GM21786 (cell line): ENCODE measurements around the gene PAX8.
A peak's percentile ranks its signal among the peaks of the same experiment; 100 is the strongest.

Source experiments
- ATAC-seq: cut with Tn5 transposase; IDR thresholded peaks from one replicate; pipeline ENCODE4 v1.9.1; 2021; ENCODE audit not compliant: unreplicated experiment

The PAX8 gene

DNA sequence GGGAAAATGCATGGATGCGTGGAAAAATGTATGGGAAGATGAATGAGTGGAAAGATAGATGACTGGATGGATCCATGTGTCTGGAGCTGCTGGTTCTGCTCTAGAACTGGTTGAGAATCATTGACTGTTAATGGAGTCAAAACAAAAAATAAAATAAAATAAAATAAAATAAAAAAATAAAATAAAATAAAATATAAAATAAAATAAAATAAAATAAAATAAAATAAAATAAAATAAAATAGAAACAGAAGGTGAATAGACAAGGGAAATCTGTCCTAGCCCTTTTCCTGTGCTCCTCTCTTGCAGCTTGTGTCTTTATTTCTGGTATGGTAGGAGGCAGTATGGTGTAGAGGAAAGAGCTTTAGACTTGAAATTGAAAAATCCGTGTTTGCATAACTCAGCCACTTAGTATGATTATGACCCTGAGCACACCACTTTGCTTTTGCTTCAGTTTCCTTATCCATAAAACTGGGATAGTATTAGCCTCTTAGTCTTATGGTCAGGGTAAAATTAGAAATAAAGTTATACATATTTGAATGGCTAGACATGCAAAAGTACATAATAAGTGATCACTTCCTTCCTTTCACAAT lies 54.0 kb downstream of the PAX8 start:
- no peak for ATAC-seq

GRCh38 chr2:113223813-113224212 lies 54.9 kb downstream of the PAX8 start:
- ATAC-seq, result no peak

- ATAC-seq, result no peak
Observed at GRCh38 chr2:113221846-113222245, 56.9 kb downstream of the PAX8 start.

GRCh38 chr2:113220970-113221708 lies 57.6 kb downstream of the PAX8 start:
- no peak for ATAC-seq

DNA sequence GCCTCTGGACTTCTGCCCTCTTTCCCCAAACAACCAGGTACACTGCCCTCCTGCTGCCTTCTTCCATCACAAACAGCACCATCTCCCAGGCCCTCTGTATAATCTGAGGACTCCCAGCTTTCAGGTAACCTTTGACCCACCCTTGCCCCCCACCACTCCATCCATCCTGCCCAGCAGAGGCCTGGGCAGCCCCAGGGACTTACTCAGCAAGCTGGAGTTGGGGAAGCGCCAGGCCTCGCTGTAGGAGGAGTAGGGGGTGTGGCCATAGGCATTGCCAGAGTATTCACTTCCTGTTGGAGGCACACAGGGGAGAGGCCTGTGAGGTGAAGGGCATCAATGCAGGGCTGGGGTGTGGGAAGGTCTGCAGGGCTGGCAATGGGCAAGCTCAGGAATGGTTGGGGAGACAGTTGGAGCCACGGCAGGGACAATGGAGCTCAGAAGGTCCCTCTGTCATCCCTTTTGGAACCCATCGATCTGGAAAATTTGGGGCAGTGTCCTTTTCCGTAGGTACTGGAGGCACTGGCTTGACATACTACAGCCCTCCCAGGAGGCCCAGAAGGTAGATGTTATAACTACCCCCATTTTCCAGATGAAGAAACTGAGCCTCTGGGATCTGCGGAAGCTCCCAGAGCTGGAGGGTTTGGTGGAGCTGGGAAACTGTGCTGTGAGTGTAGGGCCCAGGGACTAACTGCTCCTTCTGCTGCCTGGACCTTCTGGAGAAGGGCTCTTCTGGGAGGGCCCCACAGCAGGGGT lies 58.7 kb downstream of the PAX8 start:
- ATAC-seq, result no peak

DNA sequence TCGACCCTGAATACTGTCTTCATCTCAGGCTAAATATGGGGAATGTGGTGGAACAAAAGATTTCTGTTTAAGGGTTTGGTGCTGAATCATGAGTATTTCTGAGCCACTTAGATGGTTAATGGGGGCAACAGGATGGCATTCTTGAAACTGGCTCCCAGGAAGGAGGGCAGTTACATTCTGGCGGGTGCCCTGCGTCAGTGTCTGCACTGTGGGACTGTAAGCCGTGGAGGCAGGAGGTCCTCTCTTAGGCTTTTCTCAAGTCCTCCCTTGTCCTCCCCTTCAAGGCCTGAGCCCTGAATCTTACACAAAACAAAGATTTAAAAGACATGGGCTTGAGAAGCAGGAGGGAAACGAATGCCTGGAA lies 59.2 kb downstream of the PAX8 start:
- ATAC-seq, result no peak

GRCh38 chr2:113219092-113219441 lies 59.7 kb downstream of the PAX8 start:
- no peak for ATAC-seq

DNA sequence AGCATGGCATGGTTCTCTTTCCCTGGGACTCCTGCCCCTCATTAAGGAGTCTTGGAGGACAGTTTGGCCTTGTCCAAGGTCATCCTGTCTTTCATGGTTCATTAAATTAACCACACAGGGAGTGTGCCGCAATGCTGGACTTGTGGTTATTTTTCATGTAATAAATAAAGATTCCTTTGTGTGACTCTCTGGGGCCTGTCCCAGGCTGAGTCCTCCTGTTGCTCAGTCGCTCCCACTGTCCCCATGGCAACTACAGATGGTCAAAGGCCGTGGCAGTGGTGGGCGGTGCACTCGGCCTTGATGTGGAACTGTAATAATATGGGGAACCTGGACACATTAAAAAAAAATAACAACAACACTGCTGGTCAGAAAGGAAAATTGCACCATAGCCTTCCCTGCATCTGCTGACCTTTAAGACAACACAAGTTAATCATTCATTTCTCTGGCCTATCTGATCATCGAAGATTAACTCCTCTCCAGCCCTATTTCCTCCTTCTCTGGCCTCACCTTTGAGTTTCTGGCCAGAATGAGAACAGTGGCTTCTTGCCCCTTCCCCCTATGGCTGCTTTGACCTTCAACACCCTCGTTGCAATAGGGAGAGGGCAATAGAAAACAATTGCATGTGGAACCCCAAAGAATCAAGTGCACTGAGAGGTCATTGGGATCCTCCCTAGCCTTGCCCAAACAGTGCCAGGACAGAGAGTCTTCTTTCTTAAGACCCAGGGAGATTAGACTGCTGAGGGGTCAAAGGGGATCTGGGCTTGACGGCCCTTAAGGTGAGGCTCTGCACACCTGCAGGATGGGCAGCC lies 60.2 kb downstream of the PAX8 start:
- ATAC-seq, result peak; percentile 51

GRCh38 chr2:113217455-113218282 lies 61.1 kb downstream of the PAX8 start:
- no peak for ATAC-seq

DNA sequence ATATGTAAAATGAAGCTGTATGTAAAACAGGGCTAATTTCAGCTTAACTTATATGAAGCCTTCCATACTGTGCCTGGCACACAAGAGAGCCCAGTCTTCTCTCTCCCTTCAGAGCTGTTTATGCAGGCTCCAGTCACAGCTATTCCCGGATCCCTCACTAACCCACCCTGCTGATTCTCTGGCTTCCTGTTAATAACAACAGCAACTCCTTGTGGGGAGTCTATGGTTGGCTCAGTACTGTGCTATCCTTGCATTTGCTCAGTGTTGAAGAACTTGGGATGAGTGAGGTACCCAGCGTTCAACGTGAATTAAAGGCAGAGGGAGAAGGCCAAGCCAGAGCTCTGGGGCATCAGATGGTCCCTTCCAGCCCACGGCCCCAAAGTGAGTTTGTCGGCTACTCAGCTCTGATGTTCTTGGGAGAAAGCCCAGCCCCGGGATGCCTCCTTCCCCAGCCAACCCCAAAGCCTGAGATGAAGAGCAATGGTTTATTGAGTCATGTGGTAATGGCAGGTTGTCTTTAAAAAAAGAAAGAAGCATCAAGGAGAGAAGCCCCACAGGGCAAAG lies 61.7 kb downstream of the PAX8 start:
- ATAC-seq, result no peak

- ATAC-seq, result no peak
Observed at GRCh38 chr2:113216321-113216720, 62.4 kb downstream of the PAX8 start.

DNA sequence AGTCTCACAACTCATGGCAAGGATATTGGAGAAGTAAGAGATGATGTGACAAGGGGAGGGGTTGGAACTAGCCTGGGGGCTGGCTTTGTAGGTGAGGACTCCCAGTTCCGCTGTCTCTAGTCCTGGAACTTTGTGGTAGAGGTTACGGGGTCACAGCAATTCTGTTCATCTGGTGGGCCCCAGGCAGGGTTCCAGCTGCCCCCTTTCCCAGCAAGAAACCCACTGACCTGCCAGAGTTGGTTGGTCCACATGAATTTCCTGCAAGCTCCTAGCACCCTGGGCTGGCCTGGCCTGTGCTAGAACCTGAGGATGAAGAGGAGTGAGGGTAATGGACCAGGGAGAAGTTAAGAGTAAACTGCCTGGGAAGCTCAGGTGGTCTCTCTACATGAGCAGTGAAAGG lies 63.7 kb downstream of the PAX8 start:
- no peak for ATAC-seq

- ATAC-seq, result no peak
Observed at GRCh38 chr2:113214141-113214540, 64.6 kb downstream of the PAX8 start.

GRCh38 chr2:113213061-113213930 lies 65.4 kb downstream of the PAX8 start:
- no peak for ATAC-seq

DNA sequence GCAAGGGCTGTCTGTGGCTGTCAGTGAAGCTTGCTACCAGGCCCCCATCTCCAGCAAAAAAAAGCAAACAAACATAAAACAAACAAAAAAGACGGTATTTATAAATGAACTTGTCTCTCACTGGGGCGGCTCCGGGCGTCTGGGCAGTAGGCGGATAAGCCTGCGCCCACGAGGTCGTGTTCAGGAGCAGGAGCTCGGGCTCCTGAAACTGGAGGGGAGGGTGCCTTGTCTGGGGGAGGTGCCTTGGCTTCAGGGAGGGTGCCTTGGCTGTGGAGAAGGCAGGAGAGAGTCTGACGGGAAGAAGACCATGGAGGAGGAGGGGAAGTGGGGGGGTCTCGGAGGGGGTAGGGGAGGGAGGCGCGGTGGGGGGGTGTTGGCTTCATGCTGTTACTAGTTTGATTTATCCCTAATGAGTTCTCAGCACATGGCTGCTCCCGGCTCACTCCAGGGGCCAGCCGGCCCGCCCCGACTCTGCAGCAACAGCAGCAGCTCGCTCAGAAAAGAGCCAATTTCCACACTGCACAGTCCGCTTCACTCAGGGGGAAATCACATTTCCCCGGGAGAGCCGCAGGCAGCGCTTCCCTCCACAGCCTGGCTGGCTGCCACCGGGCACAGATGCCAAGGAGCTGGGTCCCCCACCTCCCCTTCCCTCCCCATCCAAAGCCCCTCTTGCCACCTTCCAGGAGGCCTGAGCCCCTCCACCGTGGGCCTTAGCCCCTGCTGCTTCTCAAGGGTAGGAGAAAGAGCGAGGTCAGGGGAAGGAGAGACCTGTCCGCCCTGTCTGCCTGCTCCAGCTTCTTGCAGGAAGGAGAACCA lies 66.3 kb downstream of the PAX8 start:
- ATAC-seq, result no peak

DNA sequence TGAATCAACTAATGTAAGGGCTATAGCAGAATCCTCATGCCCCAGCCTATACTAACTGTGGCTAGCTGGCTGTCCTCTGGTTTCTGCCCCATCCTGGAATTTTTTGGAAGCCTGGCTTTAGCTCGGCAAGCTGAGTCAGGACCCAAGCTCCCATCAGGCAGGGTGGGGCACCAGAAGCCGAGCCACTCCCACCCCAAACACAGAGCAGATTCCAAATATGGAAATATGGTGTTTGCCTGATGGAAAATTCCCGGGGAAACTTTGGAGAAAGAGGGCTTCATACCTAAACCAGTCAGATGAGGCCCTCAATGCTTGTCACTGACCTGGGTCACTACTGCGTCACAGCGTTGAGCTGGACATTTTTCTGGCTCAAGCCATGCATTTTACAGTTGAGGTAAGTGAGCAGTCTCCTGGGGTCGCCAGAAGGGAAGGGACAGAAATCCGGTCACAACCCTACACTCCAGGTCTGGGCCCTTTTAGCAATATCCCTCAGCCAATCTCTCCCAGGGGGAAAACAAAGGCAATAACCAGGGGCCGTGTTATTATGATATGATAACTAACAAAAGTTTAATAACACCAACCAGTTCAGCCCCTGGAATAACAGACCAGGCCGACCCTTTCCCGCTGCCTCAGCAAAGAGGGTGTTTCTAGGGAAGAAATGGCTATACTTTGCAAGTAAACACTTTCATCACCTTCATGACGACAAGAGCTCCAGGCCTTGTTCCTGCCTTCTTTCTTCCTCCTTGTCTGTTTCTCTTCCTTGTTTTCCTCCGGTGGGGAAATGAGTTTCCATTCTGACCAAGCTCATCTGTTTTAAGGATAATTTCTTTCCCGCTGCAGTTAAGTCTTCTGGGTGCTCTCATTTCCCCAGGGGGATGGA lies 67.3 kb downstream of the PAX8 start:
- ATAC-seq, result no peak

DNA sequence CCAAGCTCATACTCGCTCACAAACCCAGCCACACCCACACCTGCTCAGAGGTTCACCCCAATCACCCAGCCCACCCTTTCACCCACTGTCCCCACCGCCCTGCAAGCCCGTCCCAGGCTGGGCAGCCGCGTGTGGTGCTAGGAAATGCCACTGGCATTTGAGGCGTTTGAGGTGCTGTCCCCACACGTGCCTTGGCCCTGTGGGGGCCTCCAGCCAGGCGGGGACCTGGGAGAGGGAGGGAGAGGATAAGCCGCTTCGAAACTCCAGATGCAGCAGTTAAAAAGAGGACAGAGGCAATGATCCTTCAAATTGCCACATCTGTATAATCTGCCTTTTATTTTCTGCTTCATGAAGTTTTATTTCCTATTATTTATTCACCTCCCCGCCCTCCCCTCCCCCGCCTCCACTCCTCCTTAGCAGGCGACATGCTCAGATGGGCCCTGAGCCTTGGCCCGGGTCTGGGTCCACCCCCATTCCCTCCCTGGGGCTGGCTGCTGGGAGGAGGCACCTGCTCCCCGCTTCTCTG lies 69.0 kb downstream of the PAX8 start:
- no peak for ATAC-seq
